Activated gamma-delta T cell treated with Interleukin-2 at 50 U/mL for 16 hours (primary cell): Measurements from ENCODE around the gene VAT1.
"Not testable (repeated sequence)": the region's sequence is repeated elsewhere in the genome, so short reads cannot be mapped to it uniquely, and the experiment has no call there.

Source experiments
- DNase-seq: peaks from one replicate; pipeline ENCODE4 v3.0.0-alpha.2; 2020

VAT1 gene

GRCh38 chr17:43006639-43007551 lies 15.3 kb downstream of the VAT1 start, which contains the start of gene IFI35:
Gene IFI35, plus strand, starts transcription at chr17:43006784. Its CDS starts 164 bp downstream, at chr17:43006948.
- peak; percentile 85 for DNase-seq

- DNase-seq, result no peak
Observed at GRCh38 chr17:43003542-43004172, 18.5 kb downstream of the VAT1 start.

GRCh38 chr17:43000894-43001293 lies 21.3 kb downstream of the VAT1 start:
- DNase-seq, result not testable (repeated sequence)

- no peak for DNase-seq
Observed at GRCh38 chr17:42999003-42999525, 23.1 kb downstream of the VAT1 start.

GRCh38 chr17:42997984-42998938 lies 23.9 kb downstream of the VAT1 start, which contains the start of gene RPL27:
Gene RPL27, plus strand, starts transcription at chr17:42998419. Its CDS starts 332 bp downstream, at chr17:42998751.
- DNase-seq, result peak; percentile 96

GRCh38 chr17:42997390-42997983 lies 24.7 kb downstream of the VAT1 start:
- DNase-seq, result no peak

- not testable (repeated sequence) for DNase-seq
Observed at GRCh38 chr17:42993913-42994312, 28.3 kb downstream of the VAT1 start.

- DNase-seq, result no peak
Observed at GRCh38 chr17:42992872-42993271, 29.3 kb downstream of the VAT1 start.

GRCh38 chr17:42991471-42991870 lies 30.7 kb downstream of the VAT1 start:
- DNase-seq, result no peak

GRCh38 chr17:42989726-42990652 lies 32.2 kb downstream of the VAT1 start:
- no peak for DNase-seq

GRCh38 chr17:42989141-42989540 lies 33.0 kb downstream of the VAT1 start:
- no peak for DNase-seq

- no peak for DNase-seq
Observed at GRCh38 chr17:42985225-42985624, 37.0 kb downstream of the VAT1 start.

- no peak for DNase-seq
Observed at GRCh38 chr17:42982266-42982665, 39.9 kb downstream of the VAT1 start.

GRCh38 chr17:42980766-42981397 lies 41.3 kb downstream of the VAT1 start:
- peak; percentile 40 for DNase-seq

- peak; percentile 88 for DNase-seq
Observed at GRCh38 chr17:42980274-42980765, 41.9 kb downstream of the VAT1 start, which contains the start of gene RUNDC1. Gene RUNDC1, plus strand, starts transcription at chr17:42980565. Its CDS starts 12 bp downstream, at chr17:42980577.

GRCh38 chr17:42979511-42980273 lies 42.5 kb downstream of the VAT1 start, which contains the start of gene PTGES3L:
Gene PTGES3L, minus strand, starts transcription at chr17:42980080. Its CDS starts 27 bp downstream, at chr17:42980053.
- DNase-seq, result no peak

GRCh38 chr17:42975701-42976100 lies 46.5 kb downstream of the VAT1 start:
- not testable (repeated sequence) for DNase-seq

GRCh38 chr17:42975265-42975664 lies 46.9 kb downstream of the VAT1 start:
- no peak for DNase-seq

GRCh38 chr17:42973323-42973722 lies 48.9 kb downstream of the VAT1 start:
- not testable (repeated sequence) for DNase-seq
